Fibroblast of villous mesenchyme (primary cell): Measurements from ENCODE around the gene TMEM30B. TPM values are rescaled to one million over a fixed set of nuclear protein-coding genes. Genes with fewer than 3 reads are reported as not detected.

Experiments used
- DNase-seq: peaks from one replicate; pipeline ENCODE4 v3.0.0-alpha.2; 2010; ENCODE audit warnings: low read depth
- H3K4me3 ChIP-seq: 2 replicates; pipeline ENCODE4 v1.5.1; 2011; ENCODE audit warnings: low read depth, mild to moderate bottlenecking, low read length
- CTCF ChIP-seq: IDR thresholded peaks from 2 replicates; pipeline ENCODE4 v1.5.1; 2012; ENCODE audit warnings: low read depth, mild to moderate bottlenecking, low read length; ENCODE audit not compliant: insufficient read depth
- total RNA-seq: library from RNA; depleted of rRNA; stranded (reverse); fragments of >200 nt; gene quantifications from 2 replicates; pipeline ENCODE4 v1.2.3, GENCODE V29; 2012

The TMEM30B gene
- total RNA-seq, 1 donor = not detected

- no peak for TF ChIP-seq CTCF
- no peak for DNase-seq
- no peak overlapping the region for H3K4me3 ChIP-seq
These were observed 1.0 kb downstream of the TMEM30B start for GRCh38 chr14:61280092-61280525.

GRCh38 chr14:61279082-61279481 is 2.1 kb downstream of the TMEM30B start:
- no peak for TF ChIP-seq CTCF
- no peak overlapping the region for H3K4me3 ChIP-seq
- DNase-seq = no peak

GRCh38 chr14:61277784-61278183 is 3.4 kb downstream of the TMEM30B start:
- DNase-seq = no peak
- H3K4me3 ChIP-seq = no peak overlapping the region
- no peak for TF ChIP-seq CTCF

- no peak for TF ChIP-seq CTCF
- no peak for DNase-seq
- no peak overlapping the region for H3K4me3 ChIP-seq
These were observed 3.9 kb downstream of the TMEM30B start for GRCh38 chr14:61277232-61277631.

- no peak for DNase-seq
- H3K4me3 ChIP-seq = no peak overlapping the region
- no peak for TF ChIP-seq CTCF
These were observed 9.6 kb downstream of the TMEM30B start for GRCh38 chr14:61271552-61271951.

GRCh38 chr14:61270714-61271113 is 10.4 kb downstream of the TMEM30B start:
- H3K4me3 ChIP-seq = no peak overlapping the region
- no peak for DNase-seq
- TF ChIP-seq CTCF = no peak

GRCh38 chr14:61269321-61270083 is 11.6 kb downstream of the TMEM30B start:
- H3K4me3 ChIP-seq = peak overlapping the region; percentile 45
- peak; percentile 66 for DNase-seq
- peak; percentile 74 for TF ChIP-seq CTCF
